Measurements from ENCODE around the gene PROX1. TPM values are rescaled to one million over a fixed set of nuclear protein-coding genes. Genes with fewer than 3 reads are reported as not detected.

Gene PROX1
- total and polyA plus RNA-seq, 9 of the 15 experiments (the other 6 are each of a cell fraction or from before 2014, with no cell fraction given) = 0.14 to 0.22 TPM; not detected in 7

GRCh38 chr1:214017191-214017982, 29.6 kb downstream of the PROX1 start (continued):
- TF ChIP-seq CUX1 (CRISPR knock-in tag; IDR thresholded peaks at IDR 0.05) (no peak), HMG20B (CRISPR knock-in tag; IDR thresholded peaks at IDR 0.05) (no peak), DMBX1 (CRISPR knock-in tag; IDR thresholded peaks at IDR 0.05; ENCODE audit: borderline replicate concordance) (no peak), MBD2 (IDR thresholded peaks at IDR 0.05; ENCODE audit: borderline replicate concordance, low read depth) (no peak)

Measured in K562 (cell line).